SK-N-SH treated with all-trans-retinoic acid at 6 μM for 48 hours (cell line): ENCODE measurements around the gene LAMC1.

Experiments
- ATAC-seq: fragments of 200-7000 bp; cut with Tn5 transposase; 3 replicates; pipeline ENCODE4 v1.9.1; 2020; ENCODE audit warnings: mild to moderate bottlenecking, moderate library complexity
- BACH2 ChIP-seq: fragments of 250-450 bp; sonication (Bioruptor Pico); IDR thresholded peaks from 2 replicates; pipeline ENCODE4 v1.9.0; 2021; ENCODE audit warnings: mild to moderate bottlenecking, borderline replicate concordance
- CSDC2 ChIP-seq: fragments of 250-450 bp; sonication (Bioruptor Pico); IDR thresholded peaks from 2 replicates; pipeline ENCODE4 v1.5.0; 2020; ENCODE audit warnings: mild to moderate bottlenecking, moderate library complexity
- ESRRG ChIP-seq: fragments of 250-450 bp; sonication (Bioruptor Pico); IDR thresholded peaks from 2 replicates; pipeline ENCODE4 v1.6.1; 2021; ENCODE audit warnings: mild to moderate bottlenecking
- GLIS3 ChIP-seq: fragments of 250-450 bp; sonication (Bioruptor Pico); IDR thresholded peaks from 2 replicates; pipeline ENCODE4 v1.5.0; 2020; ENCODE audit warnings: mild to moderate bottlenecking, moderate library complexity
- ISL1 ChIP-seq: fragments of 250-450 bp; sonication (Bioruptor Pico); IDR thresholded peaks from 2 replicates; pipeline ENCODE4 v2.1.2; 2022; ENCODE audit warnings: mild to moderate bottlenecking, moderate library complexity
- OSR1 ChIP-seq: fragments of 250-450 bp; sonication (Bioruptor Pico); IDR thresholded peaks from 2 replicates; pipeline ENCODE4 v1.8.0; 2022; ENCODE audit warnings: moderate library complexity, mild to moderate bottlenecking, inconsistent platforms
- PATZ1 ChIP-seq: fragments of 250-450 bp; sonication (Bioruptor Pico); IDR thresholded peaks from 2 replicates; pipeline ENCODE4 v1.8.0; 2020; ENCODE audit warnings: mild to moderate bottlenecking, moderate library complexity, borderline replicate concordance
- PPARA ChIP-seq: fragments of 250-450 bp; sonication (Bioruptor Pico); IDR thresholded peaks from 2 replicates; pipeline ENCODE4 v1.5.0; 2020; ENCODE audit warnings: mild to moderate bottlenecking, borderline replicate concordance
- RARB ChIP-seq: fragments of 250-450 bp; sonication (Bioruptor Pico); IDR thresholded peaks from 2 replicates; pipeline ENCODE4 v1.8.0; 2021; ENCODE audit warnings: mild to moderate bottlenecking, moderate library complexity
- SNAI2 ChIP-seq: fragments of 250-450 bp; sonication (Bioruptor Pico); IDR thresholded peaks from 2 replicates; pipeline ENCODE4 v1.5.0; 2020; ENCODE audit warnings: mild to moderate bottlenecking, moderate library complexity
- TOX ChIP-seq: fragments of 250-450 bp; sonication (Bioruptor Pico); IDR thresholded peaks from 2 replicates; pipeline ENCODE4 v1.8.0; 2021; ENCODE audit warnings: mild to moderate bottlenecking, moderate library complexity, borderline replicate concordance
- TSHZ2 ChIP-seq: fragments of 250-450 bp; sonication (Bioruptor Pico); IDR thresholded peaks from 2 replicates; pipeline ENCODE4 v1.5.0; 2020; ENCODE audit warnings: mild to moderate bottlenecking, moderate library complexity
- ZFP3 ChIP-seq: fragments of 250-450 bp; sonication (Bioruptor Pico); IDR thresholded peaks from 2 replicates; pipeline ENCODE4 v1.5.0; 2020; ENCODE audit warnings: mild to moderate bottlenecking, moderate library complexity
- ZFP30 ChIP-seq: fragments of 450-650 bp; formaldehyde crosslinking; IDR thresholded peaks from 2 replicates; pipeline ENCODE4 v1.5.0; 2022; ENCODE audit warnings: mild to moderate bottlenecking, moderate library complexity
- ZNF565 ChIP-seq: fragments of 450-650 bp; formaldehyde crosslinking; conservative IDR thresholded peaks from 2 replicates; pipeline ENCODE4 v1.5.0; 2020; ENCODE audit warnings: low read depth, mild to moderate bottlenecking, moderate library complexity
- ZNF70 ChIP-seq: fragments of 450-650 bp; formaldehyde crosslinking; IDR thresholded peaks from 2 replicates; pipeline ENCODE4 v1.5.0; 2020; ENCODE audit warnings: mild to moderate bottlenecking, moderate library complexity
- ZNF8 ChIP-seq: fragments of 450-650 bp; formaldehyde crosslinking; IDR thresholded peaks from 2 replicates; pipeline ENCODE4 v1.5.0; 2020; ENCODE audit warnings: mild to moderate bottlenecking, moderate library complexity
- TF ChIP-seq, protein P1 (sequence below): fragments of 250-450 bp; sonication (Bioruptor Pico); IDR thresholded peaks from 2 replicates; pipeline ENCODE4 v1.5.1; 2021; ENCODE audit warnings: mild to moderate bottlenecking, moderate library complexity
- TF ChIP-seq, protein P2 (sequence below): fragments of 250-450 bp; sonication (Bioruptor Pico); IDR thresholded peaks from 2 replicates; pipeline ENCODE4 v1.5.1; 2020; ENCODE audit warnings: low read depth, mild to moderate bottlenecking, moderate library complexity

Gene LAMC1

DNA sequence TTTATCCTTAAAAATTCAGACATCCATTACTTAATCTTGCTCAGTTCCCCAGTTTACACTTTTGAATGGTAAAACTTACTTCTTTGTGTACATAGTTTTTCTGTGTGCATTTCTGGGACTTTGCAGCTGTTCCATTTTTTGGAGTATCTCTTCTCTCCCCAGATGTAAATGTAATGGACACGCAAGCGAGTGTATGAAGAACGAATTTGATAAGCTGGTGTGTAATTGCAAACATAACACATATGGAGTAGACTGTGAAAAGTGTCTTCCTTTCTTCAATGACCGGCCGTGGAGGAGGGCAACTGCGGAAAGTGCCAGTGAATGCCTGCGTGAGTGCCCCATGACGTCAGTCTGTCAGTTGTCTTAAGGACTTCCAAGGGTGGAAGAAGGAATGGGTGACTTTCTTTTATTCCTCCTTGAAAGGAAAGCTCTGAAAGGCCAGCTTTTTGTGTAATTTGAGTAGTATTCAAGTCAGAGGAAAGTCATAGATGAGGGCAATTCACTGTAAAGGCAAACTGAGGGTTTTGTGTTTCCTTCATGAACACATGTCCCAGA is 87.2 kb downstream of the LAMC1 start (continued):
- TF ChIP-seq ZFP3: no peak
- no peak for TF ChIP-seq OSR1 (CRISPR knock-in tag)
- TF ChIP-seq PATZ1 (CRISPR knock-in tag): no peak
- TF ChIP-seq ZNF70 (CRISPR knock-in tag): no peak

GRCh38 chr1:183114441-183114840 is 91.2 kb downstream of the LAMC1 start:
- TF ChIP-seq BACH2 (CRISPR knock-in tag): no peak
- no peak for TF ChIP-seq ZNF70 (CRISPR knock-in tag)
- TF ChIP-seq CSDC2 (CRISPR knock-in tag): no peak
- no peak for ATAC-seq

DNA sequence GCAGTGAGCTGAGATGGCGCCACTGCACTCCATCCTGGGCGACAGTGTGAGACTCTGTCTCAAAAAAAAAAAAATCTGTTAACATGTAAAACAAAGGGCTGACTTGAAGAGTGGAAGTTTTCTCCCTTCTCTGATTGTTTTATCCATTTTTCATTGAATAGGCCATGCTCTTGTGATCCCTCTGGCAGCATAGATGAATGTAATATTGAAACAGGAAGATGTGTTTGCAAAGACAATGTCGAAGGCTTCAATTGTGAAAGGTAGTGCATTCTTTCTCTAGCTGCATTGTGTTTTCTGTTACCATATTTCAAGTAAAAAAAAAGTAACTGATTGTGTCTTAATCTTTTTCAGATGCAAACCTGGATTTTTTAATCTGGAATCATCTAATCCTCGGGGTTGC is 93.2 kb downstream of the LAMC1 start:
- no peak for TF ChIP-seq ZNF8 (CRISPR knock-in tag)
- no peak for TF ChIP-seq TOX (CRISPR knock-in tag)
- no peak for TF ChIP-seq PATZ1 (CRISPR knock-in tag)
- no peak for TF ChIP-seq ZNF70 (CRISPR knock-in tag)
- TF ChIP-seq, protein P1, sequence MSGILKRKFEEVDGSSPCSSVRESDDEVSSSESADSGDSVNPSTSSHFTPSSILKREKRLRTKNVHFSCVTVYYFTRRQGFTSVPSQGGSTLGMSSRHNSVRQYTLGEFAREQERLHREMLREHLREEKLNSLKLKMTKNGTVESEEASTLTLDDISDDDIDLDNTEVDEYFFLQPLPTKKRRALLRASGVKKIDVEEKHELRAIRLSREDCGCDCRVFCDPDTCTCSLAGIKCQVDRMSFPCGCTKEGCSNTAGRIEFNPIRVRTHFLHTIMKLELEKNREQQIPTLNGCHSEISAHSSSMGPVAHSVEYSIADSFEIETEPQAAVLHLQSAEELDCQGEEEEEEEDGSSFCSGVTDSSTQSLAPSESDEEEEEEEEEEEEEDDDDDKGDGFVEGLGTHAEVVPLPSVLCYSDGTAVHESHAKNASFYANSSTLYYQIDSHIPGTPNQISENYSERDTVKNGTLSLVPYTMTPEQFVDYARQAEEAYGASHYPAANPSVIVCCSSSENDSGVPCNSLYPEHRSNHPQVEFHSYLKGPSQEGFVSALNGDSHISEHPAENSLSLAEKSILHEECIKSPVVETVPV (CRISPR knock-in tag): no peak
- no peak for TF ChIP-seq CSDC2 (CRISPR knock-in tag)
- TF ChIP-seq TSHZ2 (CRISPR knock-in tag): no peak
- no peak for TF ChIP-seq ESRRG (CRISPR knock-in tag)
- no peak for TF ChIP-seq ISL1 (CRISPR knock-in tag)
- no peak for TF ChIP-seq ZNF565
- TF ChIP-seq BACH2 (CRISPR knock-in tag): no peak
- no peak for TF ChIP-seq SNAI2 (CRISPR knock-in tag)
- no peak for TF ChIP-seq ZFP3
- TF ChIP-seq OSR1 (CRISPR knock-in tag): no peak
- TF ChIP-seq RARB (CRISPR knock-in tag): no peak
- no peak for TF ChIP-seq GLIS3
- TF ChIP-seq PPARA: no peak
- TF ChIP-seq, protein P2, sequence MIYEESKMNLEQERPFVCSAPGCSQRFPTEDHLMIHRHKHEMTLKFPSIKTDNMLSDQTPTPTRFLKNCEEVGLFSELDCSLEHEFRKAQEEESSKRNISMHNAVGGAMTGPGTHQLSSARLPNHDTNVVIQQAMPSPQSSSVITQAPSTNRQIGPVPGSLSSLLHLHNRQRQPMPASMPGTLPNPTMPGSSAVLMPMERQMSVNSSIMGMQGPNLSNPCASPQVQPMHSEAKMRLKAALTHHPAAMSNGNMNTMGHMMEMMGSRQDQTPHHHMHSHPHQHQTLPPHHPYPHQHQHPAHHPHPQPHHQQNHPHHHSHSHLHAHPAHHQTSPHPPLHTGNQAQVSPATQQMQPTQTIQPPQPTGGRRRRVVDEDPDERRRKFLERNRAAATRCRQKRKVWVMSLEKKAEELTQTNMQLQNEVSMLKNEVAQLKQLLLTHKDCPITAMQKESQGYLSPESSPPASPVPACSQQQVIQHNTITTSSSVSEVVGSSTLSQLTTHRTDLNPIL (CRISPR knock-in tag): no peak
- no peak for TF ChIP-seq ZFP30 (CRISPR knock-in tag)
- no peak for ATAC-seq

DNA sequence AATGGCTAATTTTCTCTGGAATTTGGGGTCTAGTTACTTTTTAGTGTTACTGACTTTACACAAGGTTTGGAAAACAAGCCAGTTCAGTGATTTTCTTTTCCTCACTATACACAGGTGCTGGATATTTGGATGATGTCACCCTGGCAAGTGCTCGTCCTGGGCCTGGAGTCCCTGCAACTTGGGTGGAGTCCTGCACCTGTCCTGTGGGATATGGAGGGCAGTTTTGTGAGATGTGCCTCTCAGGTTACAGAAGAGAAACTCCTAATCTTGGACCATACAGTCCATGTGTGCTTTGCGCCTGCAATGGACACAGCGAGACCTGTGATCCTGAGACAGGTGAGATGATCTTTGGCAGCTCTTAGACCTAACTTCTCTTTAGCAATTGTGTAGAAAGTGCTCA is 98.4 kb downstream of the LAMC1 start:
- no peak for TF ChIP-seq RARB (CRISPR knock-in tag)
- TF ChIP-seq CSDC2 (CRISPR knock-in tag): no peak
- no peak for TF ChIP-seq SNAI2 (CRISPR knock-in tag)
- TF ChIP-seq ZFP30 (CRISPR knock-in tag): no peak
- no peak for TF ChIP-seq ZNF8 (CRISPR knock-in tag)
- TF ChIP-seq ESRRG (CRISPR knock-in tag): no peak
- no peak for TF ChIP-seq TOX (CRISPR knock-in tag)
- TF ChIP-seq ZNF70 (CRISPR knock-in tag): no peak
- TF ChIP-seq, protein P1 (CRISPR knock-in tag): no peak
- no peak for ATAC-seq
